Kidney (tissue), 14 donors: Measurements from ENCODE around the gene NF2. TPM values are rescaled to one million over a fixed set of nuclear protein-coding genes. Genes with fewer than 3 reads are reported as not detected.

Source experiments
- DNase-seq, 5 donors: peaks; one replicate each; pipeline ENCODE4 v3.0.0-alpha.2; 2013 to 2020
- FAIRE-seq: peaks from 2 replicates; lab custom pipeline; 2012; peaks lifted over from hg19 to GRCh38; lab: Jason Lieb, UNC
- H3K27ac ChIP-seq, 2 donors: one replicate each; pipeline ENCODE4 v1.7.0; 2013; ENCODE audit warnings: low read depth in 2 of 2, low read length in 2 of 2, inconsistent platforms in 1 of 2
- H3K27me3 ChIP-seq: one replicate; pipeline ENCODE4 v1.7.1; 2013; ENCODE audit warnings: low read length, inconsistent platforms; ENCODE audit not compliant: control insufficient read depth, insufficient read depth
- H3K36me3 ChIP-seq, 3 donors: one replicate each; pipeline versions ENCODE4 v1.7.0 to v1.7.1; 2013; ENCODE audit warnings: low read length in 3 of 3, control low read depth in 1 of 3, inconsistent platforms in 1 of 3; ENCODE audit not compliant: insufficient read depth in 3 of 3, control insufficient read depth in 2 of 3
- H3K4me1 ChIP-seq, 3 donors: one replicate each; pipeline versions ENCODE4 v1.7.0 to v1.7.1; 2013; ENCODE audit warnings: low read length in 3 of 3, inconsistent platforms in 1 of 3, low read depth in 1 of 3; ENCODE audit not compliant: control insufficient read depth in 2 of 3, insufficient read depth in 2 of 3
- H3K4me3 ChIP-seq, 3 donors: one replicate each; pipeline versions ENCODE4 v1.7.0 to v1.8.1; 2013; ENCODE audit warnings: low read length in 3 of 3, control low read depth in 1 of 3, inconsistent platforms in 1 of 3
- H3K9ac ChIP-seq, 3 donors: one replicate each; pipeline versions ENCODE4 v1.7.0 to v1.7.1; 2013; ENCODE audit warnings: low read length in 3 of 3, control low read depth in 1 of 3, inconsistent platforms in 1 of 3
- H3K9me3 ChIP-seq, 3 donors: one replicate each; pipeline versions ENCODE4 v1.7.0 to v1.7.1; 2013; ENCODE audit warnings: low read length in 3 of 3, control low read depth in 1 of 3, inconsistent platforms in 1 of 3; ENCODE audit not compliant: control insufficient read depth in 2 of 3, insufficient read depth in 1 of 3
- CTCF ChIP-seq: IDR thresholded peaks from 3 replicates; pipeline ENCODE4 v1.5.1; 2012; ENCODE audit warnings: mild to moderate bottlenecking, moderate library complexity, borderline replicate concordance; ENCODE audit not compliant: insufficient read depth; ENCODE audit errors: extremely low read depth
- intact Hi-C: fragments of 100-400 bp; cut with DNase I; formaldehyde crosslinking; loops from one replicate; pipeline ENCODE4 v1.11.1; 2022
- polyA plus RNA-seq: library from polyadenylated mRNA; stranded (reverse); fragments of 350-450 nt; fragmentation: Illumina TruSeq; extraction: RNeasy Lipid Tissue Mini Kit (QIAGEN cat#74804); gene quantifications from one replicate; pipeline ENCODE4 v1.2.3, GENCODE V29; 2014; ENCODE audit warnings: low read depth, low replicate concordance; ENCODE audit not compliant: insufficient read depth
- total RNA-seq: library from RNA; stranded (reverse); fragmentation: NEBNext Ultra II Directional; extraction: Animal tissue kit (Norgen Biotek cat#: 25700); gene quantifications from one replicate; pipeline ENCODE4 v1.2.1, GENCODE V29; 2021
- donor health status: control.
- donor health status: control.
- donor health status: control.
- donor health status: control.
- donor health status: control.
- donor health status: DM: yes; HTN: yes; CAD: no.
- donor health status: Normal renal cell carcinoma (clear cell type).

NF2 gene
- total and polyA plus RNA-seq, 2 donors from 2014 or later = 15.4 to 60.6 TPM

GRCh38 chr22:29691636-29692326 lies 88.3 kb downstream of the NF2 start:
- no peaks in the 10 kb centered on the region for H3K9me3 ChIP-seq
- no peak for DNase-seq
- H3K4me3 ChIP-seq = no peak overlapping the region
- H3K27ac ChIP-seq = no peak overlapping the region
- peaks cover 0 to 14% (median 4%) of the 10 kb centered on the region in 3 donors for H3K36me3 ChIP-seq
- no peak for FAIRE-seq
- no peak overlapping the region for H3K9ac ChIP-seq
- intact Hi-C loops = no loop called here
- no peaks in the 10 kb centered on the region for H3K27me3 ChIP-seq
- TF ChIP-seq CTCF = no peak
- H3K4me1 ChIP-seq = no peaks in the 10 kb centered on the region

- Histone ChIP-seq H3K9ac (no peak overlapping the region), H3K4me1 (no peaks in the 10 kb centered on the region), H3K27ac (no peak overlapping the region), H3K27me3 (no peaks in the 10 kb centered on the region), H3K36me3 (peaks cover 0 to 10% (median 4%) of the 10 kb centered on the region in 3 donors), H3K9me3 (no peaks in the 10 kb centered on the region), H3K4me3 (no peak overlapping the region)
- no peak for FAIRE-seq
- DNase-seq = no peak
- intact Hi-C loops = no loop called here
- no peak for TF ChIP-seq CTCF
Measured at GRCh38 chr22:29692327-29692640, 88.9 kb downstream of the NF2 start.

- intact Hi-C loops = no loop called here
- Histone ChIP-seq H3K9ac (no peak overlapping the region), H3K4me3 (no peak overlapping the region), H3K27me3 (no peaks in the 10 kb centered on the region), H3K9me3 (no peaks in the 10 kb centered on the region), H3K27ac (no peak overlapping the region), H3K4me1 (no peaks in the 10 kb centered on the region), H3K36me3 (peaks cover 0 to 10% (median 4%) of the 10 kb centered on the region in 3 donors)
- TF ChIP-seq CTCF = no peak
- FAIRE-seq (no peak), DNase-seq (no peak)
Measured at GRCh38 chr22:29693161-29693560, 89.7 kb downstream of the NF2 start.

- Histone ChIP-seq H3K27ac (no peak overlapping the region), H3K4me1 (no peaks in the 10 kb centered on the region), H3K9me3 (no peaks in the 10 kb centered on the region), H3K27me3 (no peaks in the 10 kb centered on the region), H3K9ac (no peak overlapping the region), H3K36me3 (peaks cover 0 to 10% (median 4%) of the 10 kb centered on the region in 3 donors), H3K4me3 (no peak overlapping the region)
- no peak for TF ChIP-seq CTCF
- FAIRE-seq (no peak), DNase-seq (no peak)
- intact Hi-C loops = no loop called here
Measured at GRCh38 chr22:29693671-29694070, 90.2 kb downstream of the NF2 start.
